GF-D8 (cell line): ENCODE measurements around the gene DNAH17.

Source experiments
- DNase-seq: peaks from one replicate; lab custom pipeline; 2025; lab: John Stamatoyannopoulos, UW

The DNAH17 gene

GRCh38 chr17:78411241-78411857 lies 165.8 kb downstream of the DNAH17 start:
- DNase-seq = no peak

- no peak for DNase-seq
Observed at GRCh38 chr17:78409191-78409928, 167.8 kb downstream of the DNAH17 start.

- no peak for DNase-seq
Observed at GRCh38 chr17:78408476-78409050, 168.6 kb downstream of the DNAH17 start.

- peak; percentile 41 for DNase-seq
Observed at GRCh38 chr17:78407387-78408000, 169.7 kb downstream of the DNAH17 start.

- DNase-seq = no peak
Observed at GRCh38 chr17:78406920-78407319, 170.3 kb downstream of the DNAH17 start.

- DNase-seq = no peak
Observed at GRCh38 chr17:78406396-78406795, 170.8 kb downstream of the DNAH17 start.

- DNase-seq = no peak
Observed at GRCh38 chr17:78403822-78404221, 173.4 kb downstream of the DNAH17 start.

GRCh38 chr17:78401891-78402290 lies 175.3 kb downstream of the DNAH17 start:
- no peak for DNase-seq

GRCh38 chr17:78401246-78401645 lies 175.9 kb downstream of the DNAH17 start:
- no peak for DNase-seq

GRCh38 chr17:78400581-78401240 lies 176.5 kb downstream of the DNAH17 start:
- DNase-seq = no peak

- no peak for DNase-seq
Observed at GRCh38 chr17:78399693-78400144, 177.5 kb downstream of the DNAH17 start.

GRCh38 chr17:78399028-78399692 lies 178.0 kb downstream of the DNAH17 start:
- DNase-seq = no peak

- DNase-seq = no peak
Observed at GRCh38 chr17:78398390-78398789, 178.8 kb downstream of the DNAH17 start.

- DNase-seq = no peak
Observed at GRCh38 chr17:78397681-78398101, 179.5 kb downstream of the DNAH17 start.

- DNase-seq = no peak
Observed at GRCh38 chr17:78396441-78397337, 180.5 kb downstream of the DNAH17 start.

- DNase-seq = no peak
Observed at GRCh38 chr17:78395155-78395554, 182.0 kb downstream of the DNAH17 start.

- no peak for DNase-seq
Observed at GRCh38 chr17:78394209-78394608, 183.0 kb downstream of the DNAH17 start.

- no peak for DNase-seq
Observed at GRCh38 chr17:78393575-78393974, 183.6 kb downstream of the DNAH17 start.

- no peak for DNase-seq
Observed at GRCh38 chr17:78392295-78392694, 184.9 kb downstream of the DNAH17 start.

GRCh38 chr17:78391843-78392242 lies 185.4 kb downstream of the DNAH17 start:
- no peak for DNase-seq

GRCh38 chr17:78391051-78391431 lies 186.2 kb downstream of the DNAH17 start:
- no peak for DNase-seq
